AG09319 (cell line): Measurements from ENCODE around the gene TNFRSF14.

Source experiments
- DNase-seq: peaks from one replicate; pipeline ENCODE4 v3.0.0-alpha.2; 2010; ENCODE audit warnings: low read depth; ENCODE audit errors: extremely low read depth
- TF ChIP-seq, protein P1 (sequence below): IDR thresholded peaks from 2 replicates; pipeline ENCODE4 v1.5.1; 2011; ENCODE audit warnings: low read depth, mild to moderate bottlenecking, inconsistent platforms, low read length, moderate library complexity

TNFRSF14 gene

GRCh38 chr1:2540816-2541492 is 15.2 kb upstream of the TNFRSF14 start:
- TF ChIP-seq, protein P1, sequence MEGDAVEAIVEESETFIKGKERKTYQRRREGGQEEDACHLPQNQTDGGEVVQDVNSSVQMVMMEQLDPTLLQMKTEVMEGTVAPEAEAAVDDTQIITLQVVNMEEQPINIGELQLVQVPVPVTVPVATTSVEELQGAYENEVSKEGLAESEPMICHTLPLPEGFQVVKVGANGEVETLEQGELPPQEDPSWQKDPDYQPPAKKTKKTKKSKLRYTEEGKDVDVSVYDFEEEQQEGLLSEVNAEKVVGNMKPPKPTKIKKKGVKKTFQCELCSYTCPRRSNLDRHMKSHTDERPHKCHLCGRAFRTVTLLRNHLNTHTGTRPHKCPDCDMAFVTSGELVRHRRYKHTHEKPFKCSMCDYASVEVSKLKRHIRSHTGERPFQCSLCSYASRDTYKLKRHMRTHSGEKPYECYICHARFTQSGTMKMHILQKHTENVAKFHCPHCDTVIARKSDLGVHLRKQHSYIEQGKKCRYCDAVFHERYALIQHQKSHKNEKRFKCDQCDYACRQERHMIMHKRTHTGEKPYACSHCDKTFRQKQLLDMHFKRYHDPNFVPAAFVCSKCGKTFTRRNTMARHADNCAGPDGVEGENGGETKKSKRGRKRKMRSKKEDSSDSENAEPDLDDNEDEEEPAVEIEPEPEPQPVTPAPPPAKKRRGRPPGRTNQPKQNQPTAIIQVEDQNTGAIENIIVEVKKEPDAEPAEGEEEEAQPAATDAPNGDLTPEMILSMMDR: no peak
- DNase-seq: no peak

GRCh38 chr1:2541619-2542245 is 14.4 kb upstream of the TNFRSF14 start:
- TF ChIP-seq, protein P1: no peak
- no peak for DNase-seq

DNA sequence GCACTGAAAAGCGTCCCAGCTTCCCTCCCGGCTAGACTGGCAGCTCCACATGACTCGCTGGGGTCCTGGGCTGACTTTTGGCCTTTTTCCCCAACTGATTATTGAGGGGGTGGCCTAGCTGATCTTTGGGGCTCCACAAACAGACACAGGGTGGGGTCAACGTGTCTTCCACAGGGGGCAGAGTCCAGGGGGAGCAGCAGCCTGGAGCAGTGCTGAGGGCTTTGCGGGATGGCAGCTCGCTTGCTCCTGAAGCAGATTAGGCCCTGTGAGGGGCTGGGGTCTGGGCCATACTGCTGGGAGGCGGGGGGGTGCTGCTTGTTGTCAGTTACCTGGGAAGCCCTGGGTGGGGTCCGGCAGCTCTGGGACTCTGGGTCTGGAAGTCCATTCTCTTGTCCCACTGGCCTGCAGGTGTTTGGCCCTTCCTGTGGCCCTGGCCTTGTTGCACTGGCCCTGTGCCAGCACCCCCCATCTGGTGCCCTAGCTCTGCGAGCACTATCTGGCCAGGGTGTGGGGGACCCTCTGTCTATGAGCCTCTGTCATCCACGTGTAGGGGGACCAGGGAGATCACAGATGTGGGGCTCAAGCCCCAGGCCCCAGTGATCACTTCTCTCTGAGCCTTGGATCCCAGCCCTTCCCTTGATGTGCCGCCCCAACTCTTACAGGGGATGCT is 13.8 kb upstream of the TNFRSF14 start:
- TF ChIP-seq, protein P1: no peak
- DNase-seq: no peak

DNA sequence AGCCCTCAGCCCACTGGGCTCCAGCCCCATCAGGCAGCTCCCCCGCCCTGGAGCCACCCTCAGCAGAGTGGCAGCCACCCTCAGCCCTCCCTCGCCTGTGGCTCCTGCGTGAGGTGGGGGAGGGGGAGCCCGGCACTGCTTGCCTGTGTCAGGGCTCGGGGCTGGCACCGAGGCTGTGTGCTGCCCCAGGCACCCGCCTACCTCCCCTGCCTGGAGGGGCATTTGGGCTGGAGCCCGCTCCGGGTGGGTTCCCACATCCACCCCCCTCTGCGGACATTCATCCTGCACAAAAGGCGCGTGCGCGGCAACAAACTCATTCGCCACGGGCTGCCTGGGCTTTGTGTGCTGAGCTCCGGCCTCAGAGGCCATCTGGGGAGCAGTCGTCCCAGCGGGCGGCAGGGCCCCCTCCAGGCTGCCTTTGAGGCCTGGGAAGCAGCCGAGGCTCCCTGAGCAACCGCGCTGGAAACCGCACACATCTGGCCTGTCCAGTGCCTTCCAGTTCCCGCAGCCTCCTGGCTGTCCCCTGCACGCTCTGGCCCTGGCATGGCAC is 12.6 kb upstream of the TNFRSF14 start:
- TF ChIP-seq, protein P1: no peak
- DNase-seq: no peak

GRCh38 chr1:2544093-2544874 is 11.9 kb upstream of the TNFRSF14 start:
- TF ChIP-seq, protein P1: no peak

GRCh38 chr1:2544875-2545640 is 11.1 kb upstream of the TNFRSF14 start:
- TF ChIP-seq, protein P1: no peak
- DNase-seq: no peak

More at GRCh38 chr1:2544093-2544874, 11.9 kb upstream of the TNFRSF14 start:
- DNase-seq: no peak
